HEK293T (cell line): ENCODE measurements around the gene RDH13.
"Not testable (repeated sequence)": the region's sequence is repeated elsewhere in the genome, so short reads cannot be mapped to it uniquely, and the experiment has no call there.

ENCODE experiments used
- SP1 ChIP-seq: fragments of 450-650 bp; IDR thresholded peaks from 2 replicates; pipeline ENCODE4 v1.6.1; 2017
- TARDBP ChIP-seq: fragments of 450-650 bp; IDR thresholded peaks from 2 replicates; pipeline ENCODE4 v1.6.1; 2016

- not testable (repeated sequence) for TF ChIP-seq SP1, TARDBP
Observed at GRCh38 chr19:55007537-55007936, 55.4 kb downstream of the RDH13 start.
